Measurements from ENCODE around the gene NCOA7.
A peak's percentile ranks its signal among the peaks of the same experiment; 100 is the strongest.

DNA sequence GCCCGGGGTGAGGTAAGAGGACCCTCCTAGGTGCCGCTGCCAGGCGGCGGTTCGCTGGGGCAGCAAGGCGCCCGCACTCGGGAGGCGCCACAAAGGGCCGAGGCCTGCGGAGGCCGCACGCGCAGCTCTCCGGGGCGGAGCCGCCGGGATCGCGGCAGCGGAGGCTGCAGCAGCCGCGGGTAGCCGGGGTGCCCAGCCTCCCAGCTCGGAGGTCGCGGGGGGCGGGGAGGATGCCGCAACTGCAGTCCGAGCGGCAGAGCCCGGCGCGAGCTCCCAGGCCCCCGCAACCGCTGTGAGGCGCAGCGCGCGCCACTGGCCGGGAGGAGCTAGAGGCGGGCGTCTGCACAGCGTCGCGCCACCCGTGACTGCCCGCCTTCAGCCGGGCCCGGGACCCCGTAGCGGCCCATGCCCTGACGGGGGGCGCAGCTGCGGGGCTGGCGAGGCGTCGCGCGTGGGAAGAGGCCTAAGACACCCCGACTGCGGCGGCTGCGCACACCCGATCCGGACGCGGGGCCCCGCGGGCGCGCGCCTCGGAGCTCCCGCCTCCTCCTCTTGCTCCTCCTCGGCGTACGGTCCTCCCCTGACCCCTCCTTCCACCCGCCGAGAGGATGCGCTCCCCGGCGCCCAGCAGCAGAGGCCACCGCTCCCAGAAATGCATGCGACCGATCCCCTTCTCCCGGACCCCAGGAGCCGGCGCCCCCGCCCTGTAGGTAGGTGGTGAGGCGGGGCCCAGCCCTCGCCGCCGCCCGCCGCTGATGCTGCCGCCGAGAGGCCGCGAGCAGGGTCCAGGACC, at the start of gene NCOA7:
- TF ChIP-seq POLR2AphosphoS5 (IDR thresholded peaks at IDR 0.05) (peak; percentile 27 to 79 (median 76)), CTCF (IDR thresholded peaks at IDR 0.05) (no peak), POLR2A (IDR thresholded peaks at IDR 0.05) (peak in 1 of 4 donors; percentile 64)

All from stomach (tissue), 4 donors.